Measurements from ENCODE around the gene EMC6. TPM values are rescaled to one million over a fixed set of nuclear protein-coding genes. Genes with fewer than 3 reads are reported as not detected.

EMC6 gene
- polyA plus RNA-seq, 1 donor (not counting 4 experiments of a cell fraction or from before 2014, with no cell fraction given): 35.4 TPM

DNA sequence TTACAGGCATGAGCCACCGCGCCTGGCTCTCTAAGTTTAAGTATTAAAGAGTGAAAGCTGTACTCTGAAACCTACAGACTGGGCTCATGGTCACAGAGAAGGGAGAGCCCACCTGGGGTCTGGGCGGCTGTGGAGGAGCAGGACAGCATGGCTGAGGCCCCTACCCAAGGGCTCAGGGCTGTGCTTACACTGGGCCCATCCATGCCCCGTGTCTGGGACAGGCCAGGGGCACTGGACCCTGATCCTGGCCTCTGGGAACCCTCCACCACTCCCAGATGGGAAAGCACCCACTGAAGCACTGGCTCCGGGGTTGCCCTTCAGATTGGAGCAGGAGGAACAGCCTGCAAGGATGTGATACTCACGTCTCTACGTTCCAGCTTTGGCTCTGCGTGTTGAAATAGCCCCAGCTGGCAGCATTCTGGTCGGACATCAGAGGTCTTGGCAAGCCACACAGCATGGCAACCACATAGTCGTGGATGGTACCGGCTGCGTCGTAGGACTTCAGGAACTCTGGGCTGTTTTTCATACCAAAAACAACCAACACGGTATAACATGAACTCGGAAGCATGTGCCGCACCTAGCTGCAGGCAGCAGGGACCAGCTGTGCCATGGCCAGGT is 45.5 kb upstream of the EMC6 start:
- no peaks in the 10 kb centered on the region for H4K20me1 ChIP-seq (ENCODE audit: control insufficient read depth, extremely low read depth, insufficient read depth, low read length)
- no peak overlapping the region for H3K9ac ChIP-seq (ENCODE audit: control insufficient read depth, extremely low read depth, insufficient read depth, low read length)
- H3K27ac ChIP-seq (ENCODE audit: control insufficient read depth, insufficient read depth, low read length): no peak overlapping the region
- H3K79me2 ChIP-seq (ENCODE audit: control insufficient read depth, insufficient read depth, low read length): no peaks in the 10 kb centered on the region
- FAIRE-seq: no peak
- dilution Hi-C loops (cut with MboI; ENCODE audit: extremely low pct_ligation_motif_present, low sequenced_read_pairs): no loop called here
- no peaks in the 10 kb centered on the region for H3K4me1 ChIP-seq (ENCODE audit: control insufficient read depth, extremely low read depth, insufficient read depth, low read length)
- no peak overlapping the region for H3K4me3 ChIP-seq (ENCODE audit: control insufficient read depth in 2 of 3, extremely low read depth in 1 of 3, insufficient read depth in 2 of 3, low read depth in 1 of 3, low read length in 3 of 3)
- no peaks in the 10 kb centered on the region for H3K9me3 ChIP-seq (ENCODE audit: control insufficient read depth, low read depth, low read length)
- peaks cover 21 to 26% of the 10 kb centered on the region in 2 experiments for H3K36me3 ChIP-seq (ENCODE audit: control insufficient read depth in 2 of 2, extremely low read depth in 1 of 2, insufficient read depth in 2 of 2, low read length in 2 of 2)
- H3K9me1 ChIP-seq (ENCODE audit: control insufficient read depth, extremely low read depth, insufficient read depth, low read length): no peaks in the 10 kb centered on the region
- H2AFZ ChIP-seq (ENCODE audit: control insufficient read depth, low read length): no peak overlapping the region
- no peak for TF ChIP-seq EZH2 (IDR thresholded peaks at IDR 0.05; ENCODE audit: low read length)
- TF ChIP-seq, protein P1, sequence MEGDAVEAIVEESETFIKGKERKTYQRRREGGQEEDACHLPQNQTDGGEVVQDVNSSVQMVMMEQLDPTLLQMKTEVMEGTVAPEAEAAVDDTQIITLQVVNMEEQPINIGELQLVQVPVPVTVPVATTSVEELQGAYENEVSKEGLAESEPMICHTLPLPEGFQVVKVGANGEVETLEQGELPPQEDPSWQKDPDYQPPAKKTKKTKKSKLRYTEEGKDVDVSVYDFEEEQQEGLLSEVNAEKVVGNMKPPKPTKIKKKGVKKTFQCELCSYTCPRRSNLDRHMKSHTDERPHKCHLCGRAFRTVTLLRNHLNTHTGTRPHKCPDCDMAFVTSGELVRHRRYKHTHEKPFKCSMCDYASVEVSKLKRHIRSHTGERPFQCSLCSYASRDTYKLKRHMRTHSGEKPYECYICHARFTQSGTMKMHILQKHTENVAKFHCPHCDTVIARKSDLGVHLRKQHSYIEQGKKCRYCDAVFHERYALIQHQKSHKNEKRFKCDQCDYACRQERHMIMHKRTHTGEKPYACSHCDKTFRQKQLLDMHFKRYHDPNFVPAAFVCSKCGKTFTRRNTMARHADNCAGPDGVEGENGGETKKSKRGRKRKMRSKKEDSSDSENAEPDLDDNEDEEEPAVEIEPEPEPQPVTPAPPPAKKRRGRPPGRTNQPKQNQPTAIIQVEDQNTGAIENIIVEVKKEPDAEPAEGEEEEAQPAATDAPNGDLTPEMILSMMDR (optimal IDR thresholded peaks at IDR 0.05 in 1 of 3, IDR thresholded peaks at IDR 0.05 in 1 of 3, conservative IDR thresholded peaks at IDR 0.05 in 1 of 3; ENCODE audit: extremely low read depth in 1 of 3, insufficient read depth in 2 of 3, low read length in 3 of 3): no peak
- no peak overlapping the region for H3K4me2 ChIP-seq (ENCODE audit: control insufficient read depth, extremely low read depth, insufficient read depth, low read depth, low read length)
- DNase-seq (ENCODE audit: low read depth, low spot score): no peak
- no peaks in the 10 kb centered on the region for H3K27me3 ChIP-seq (ENCODE audit: control insufficient read depth, extremely low read depth, insufficient read depth, low read length)

DNA sequence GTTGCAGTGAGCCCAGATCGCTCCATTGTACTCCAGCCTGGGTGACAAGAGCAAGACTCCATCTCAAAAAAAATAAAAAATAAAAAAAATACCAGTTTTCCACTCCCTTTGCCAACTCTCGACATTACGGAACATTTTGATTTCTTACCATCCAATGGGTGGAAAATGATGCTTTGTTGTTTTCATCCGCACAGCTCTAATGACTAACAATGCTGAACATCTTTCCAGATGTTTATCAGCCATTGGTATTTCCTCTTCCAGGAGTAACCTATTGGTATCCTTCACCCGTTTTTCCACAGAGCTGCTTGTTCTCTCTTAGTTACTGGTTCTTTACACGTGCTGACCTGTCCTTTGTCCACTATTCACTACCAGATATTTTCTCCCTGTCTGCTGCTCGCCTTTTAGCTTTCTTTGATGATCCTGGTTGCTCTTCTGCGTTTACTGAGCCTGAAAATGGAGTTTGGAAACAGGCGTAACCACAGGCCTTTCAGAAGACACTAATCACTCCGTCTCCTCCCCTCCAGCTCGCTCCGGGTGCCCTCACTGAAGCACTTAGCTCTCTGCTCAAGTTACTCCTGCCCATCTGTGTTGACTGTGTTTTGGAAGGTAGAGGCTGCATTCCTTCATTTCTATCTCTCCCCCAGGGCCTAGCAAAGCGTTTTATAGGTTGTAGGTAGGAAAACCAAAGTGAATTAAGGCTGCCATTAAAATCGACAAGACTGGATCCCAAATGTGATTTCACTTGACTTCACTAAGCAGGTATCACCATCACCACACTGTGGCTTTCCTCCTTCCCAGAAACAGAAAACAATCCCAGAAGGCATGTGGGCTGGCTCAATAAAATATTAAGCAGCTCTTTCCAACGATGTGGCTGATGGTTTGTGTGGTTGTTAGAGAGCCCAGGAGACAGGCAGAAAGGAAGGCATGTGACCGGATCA is 41.5 kb upstream of the EMC6 start:
- H4K20me1 ChIP-seq (ENCODE audit: control insufficient read depth, extremely low read depth, insufficient read depth, low read length): no peaks in the 10 kb centered on the region
- no peaks in the 10 kb centered on the region for H3K4me1 ChIP-seq (ENCODE audit: control insufficient read depth, extremely low read depth, insufficient read depth, low read length)
- H3K27ac ChIP-seq (ENCODE audit: control insufficient read depth, insufficient read depth, low read length): no peak overlapping the region
- H3K27me3 ChIP-seq (ENCODE audit: control insufficient read depth, extremely low read depth, insufficient read depth, low read length): no peaks in the 10 kb centered on the region
- no peaks in the 10 kb centered on the region for H3K9me1 ChIP-seq (ENCODE audit: control insufficient read depth, extremely low read depth, insufficient read depth, low read length)
- FAIRE-seq (no peak), DNase-seq (ENCODE audit: low read depth, low spot score) (no peak)
- dilution Hi-C loops (cut with MboI; ENCODE audit: extremely low pct_ligation_motif_present, low sequenced_read_pairs): no loop called here
- no peak overlapping the region for H3K4me2 ChIP-seq (ENCODE audit: control insufficient read depth, extremely low read depth, insufficient read depth, low read depth, low read length)
- TF ChIP-seq EZH2 (IDR thresholded peaks at IDR 0.05; ENCODE audit: low read length): no peak
- H2AFZ ChIP-seq (ENCODE audit: control insufficient read depth, low read length): no peak overlapping the region
- H3K4me3 ChIP-seq (ENCODE audit: control insufficient read depth in 2 of 3, extremely low read depth in 1 of 3, insufficient read depth in 2 of 3, low read depth in 1 of 3, low read length in 3 of 3): no peak overlapping the region
- no peak overlapping the region for H3K9ac ChIP-seq (ENCODE audit: control insufficient read depth, extremely low read depth, insufficient read depth, low read length)
- no peaks in the 10 kb centered on the region for H3K9me3 ChIP-seq (ENCODE audit: control insufficient read depth, low read depth, low read length)
- H3K36me3 ChIP-seq (ENCODE audit: control insufficient read depth in 2 of 2, extremely low read depth in 1 of 2, insufficient read depth in 2 of 2, low read length in 2 of 2): peaks cover 19 to 21% of the 10 kb centered on the region in 2 experiments
- H3K79me2 ChIP-seq (ENCODE audit: control insufficient read depth, insufficient read depth, low read length): no peaks in the 10 kb centered on the region

Measured in keratinocyte (primary cell).